ENCODE measurements around the gene LYPD4. TPM values are rescaled to one million over a fixed set of nuclear protein-coding genes. Genes with fewer than 3 reads are reported as not detected.

LYPD4 gene
- total RNA-seq, 1 experiment from 2014 or later, result not detected

Small RNA genes lying within 50 kb of the gene (microRNA-seq; reads per million reads assigned to microRNA genes)
- not detected for gene MIR6797 (ENCODE audit: unreplicated experiment)

Other genes with a start within 250 kb of the LYPD4 start
- gene CEACAM4, start 217.6 kb downstream of the LYPD4 start, total RNA-seq (2014; rRNA removed), result not detected in 2 replicates
- gene CEACAM7, start 156.4 kb downstream of the LYPD4 start, total RNA-seq (2014; rRNA removed), result not detected in 2 replicates
- gene CEACAM5, start 136.1 kb downstream of the LYPD4 start, total RNA-seq (2014; rRNA removed), result 0.75 and 2.8 TPM in 2 replicates
- gene CEACAM6, start 89.2 kb downstream of the LYPD4 start, total RNA-seq (2014; rRNA removed), result 7.1 and 9.0 TPM in 2 replicates
- gene CEACAM3, start 48.1 kb downstream of the LYPD4 start, total RNA-seq (2014; rRNA removed), result not detected in 2 replicates
- not detected in 2 replicates for gene DMRTC2, start 359 bp upstream of the LYPD4 start, total RNA-seq (2014; rRNA removed)
- gene RPS19, start 15.6 kb upstream of the LYPD4 start, total RNA-seq (2014; rRNA removed), result 1,687 and 1,830 TPM in 2 replicates
- 0.11 TPM in 1 of 2 replicates, not detected in the other for gene CD79A, start 32.6 kb upstream of the LYPD4 start, total RNA-seq (2014; rRNA removed)
- 50.8 and 64.3 TPM in 2 replicates for gene ARHGEF1, start 38.5 kb upstream of the LYPD4 start, total RNA-seq (2014; rRNA removed)
- gene ERFL, start 83.8 kb upstream of the LYPD4 start, total RNA-seq (2014; rRNA removed), result 0.11 and 0.58 TPM in 2 replicates
- 148 and 158 TPM in 2 replicates for gene RABAC1, start 114.6 kb upstream of the LYPD4 start, total RNA-seq (2014; rRNA removed)
- 4.0 and 8.3 TPM in 2 replicates for gene ATP1A3, start 149.5 kb upstream of the LYPD4 start, total RNA-seq (2014; rRNA removed)
- gene GRIK5, start 225.5 kb upstream of the LYPD4 start, total RNA-seq (2014; rRNA removed), result 0.12 TPM in 1 of 2 replicates, not detected in the other
- gene ZNF574, start 231.5 kb upstream of the LYPD4 start, total RNA-seq (2014; rRNA removed), result 14.4 and 15.2 TPM in 2 replicates